ENCODE measurements around the gene LRP1B.

The LRP1B gene

GRCh38 chr2:141125432-141125831, 1005.4 kb downstream of the LRP1B start:
- DNase-seq (ENCODE audit: low spot score): no peak

GRCh38 chr2:141118836-141119235, 1012.0 kb downstream of the LRP1B start:
- no peak for DNase-seq (ENCODE audit: low spot score)

GRCh38 chr2:141113301-141113700, 1017.5 kb downstream of the LRP1B start:
- DNase-seq (ENCODE audit: low spot score): no peak

GRCh38 chr2:141109633-141110032, 1021.2 kb downstream of the LRP1B start:
- peak; percentile 20 for DNase-seq (ENCODE audit: low spot score)

- no peak for DNase-seq (ENCODE audit: low spot score)
Observed at GRCh38 chr2:141105763-141106162, 1025.1 kb downstream of the LRP1B start.

GRCh38 chr2:141103216-141103615, 1027.6 kb downstream of the LRP1B start:
- DNase-seq (ENCODE audit: low spot score): no peak

GRCh38 chr2:141079231-141079630, 1051.6 kb downstream of the LRP1B start:
- DNase-seq (ENCODE audit: low spot score): no peak

GRCh38 chr2:141075753-141076152, 1055.1 kb downstream of the LRP1B start:
- DNase-seq (ENCODE audit: low spot score): no peak

GRCh38 chr2:141068053-141068682, 1062.6 kb downstream of the LRP1B start:
- no peak for DNase-seq (ENCODE audit: low spot score)

GRCh38 chr2:141065042-141065441, 1065.8 kb downstream of the LRP1B start:
- DNase-seq (ENCODE audit: low spot score): no peak

GRCh38 chr2:141063406-141063805, 1067.4 kb downstream of the LRP1B start:
- no peak for DNase-seq (ENCODE audit: low spot score)

- no peak for DNase-seq (ENCODE audit: low spot score)
Observed at GRCh38 chr2:141062443-141062842, 1068.4 kb downstream of the LRP1B start.

- no peak for DNase-seq (ENCODE audit: low spot score)
Observed at GRCh38 chr2:141062031-141062430, 1068.8 kb downstream of the LRP1B start.

- DNase-seq (ENCODE audit: low spot score): no peak
Observed at GRCh38 chr2:141058556-141058955, 1072.3 kb downstream of the LRP1B start.

- peak; percentile 18 for DNase-seq (ENCODE audit: low spot score)
Observed at GRCh38 chr2:141055531-141055930, 1075.3 kb downstream of the LRP1B start.

GRCh38 chr2:141048951-141049350, 1081.9 kb downstream of the LRP1B start:
- DNase-seq (ENCODE audit: low spot score): no peak

- no peak for DNase-seq (ENCODE audit: low spot score)
Observed at GRCh38 chr2:141041281-141041680, 1089.5 kb downstream of the LRP1B start.

- no peak for DNase-seq (ENCODE audit: low spot score)
Observed at GRCh38 chr2:141038341-141038740, 1092.5 kb downstream of the LRP1B start.

- DNase-seq (ENCODE audit: low spot score): no peak
Observed at GRCh38 chr2:141037361-141037760, 1093.5 kb downstream of the LRP1B start.

GRCh38 chr2:141035846-141036420, 1094.9 kb downstream of the LRP1B start:
- DNase-seq (ENCODE audit: low spot score): no peak

GRCh38 chr2:141029428-141030078, 1101.3 kb downstream of the LRP1B start:
- no peak for DNase-seq (ENCODE audit: low spot score)

GRCh38 chr2:141027221-141027620, 1103.6 kb downstream of the LRP1B start:
- DNase-seq (ENCODE audit: low spot score): no peak

GRCh38 chr2:141021611-141022010, 1109.2 kb downstream of the LRP1B start:
- DNase-seq (ENCODE audit: low spot score): no peak

GRCh38 chr2:141021109-141021508, 1109.7 kb downstream of the LRP1B start:
- peak; percentile 52 for DNase-seq (ENCODE audit: low spot score)
